ENCODE measurements around the gene GREB1. TPM values are rescaled to one million over a fixed set of nuclear protein-coding genes. Genes with fewer than 3 reads are reported as not detected.

The GREB1 gene
- total RNA-seq, 1 experiment from 2014 or later, result 0.62 TPM

DNA sequence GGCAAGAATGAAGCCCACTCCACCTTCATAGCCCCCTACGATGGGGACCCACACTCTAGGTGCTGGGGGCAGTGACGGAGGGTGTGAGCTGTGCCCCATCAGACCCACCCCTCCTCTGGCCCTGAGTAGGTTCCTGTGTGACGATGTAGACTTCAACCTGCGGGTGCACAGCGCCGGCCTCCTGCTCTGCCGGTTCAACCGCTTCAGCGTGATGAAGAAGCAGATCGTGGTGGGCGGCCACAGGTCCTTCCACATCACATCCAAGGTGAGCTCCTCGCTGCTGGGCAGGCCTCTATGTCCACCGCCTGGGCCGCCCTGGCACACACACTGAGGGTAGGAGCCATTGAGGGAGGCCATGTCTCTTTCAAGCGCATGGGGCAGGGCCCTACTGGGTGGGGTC, 101.3 kb downstream of the GREB1 start:
- TF ChIP-seq EZH2phosphoT487 (IDR thresholded peaks at IDR 0.05; ENCODE audit: borderline replicate concordance, low read length) (no peak), EZH2 (IDR thresholded peaks at IDR 0.05; ENCODE audit: low read length, unreplicated experiment) (no peak)
- TF ChIP-seq, protein P1, sequence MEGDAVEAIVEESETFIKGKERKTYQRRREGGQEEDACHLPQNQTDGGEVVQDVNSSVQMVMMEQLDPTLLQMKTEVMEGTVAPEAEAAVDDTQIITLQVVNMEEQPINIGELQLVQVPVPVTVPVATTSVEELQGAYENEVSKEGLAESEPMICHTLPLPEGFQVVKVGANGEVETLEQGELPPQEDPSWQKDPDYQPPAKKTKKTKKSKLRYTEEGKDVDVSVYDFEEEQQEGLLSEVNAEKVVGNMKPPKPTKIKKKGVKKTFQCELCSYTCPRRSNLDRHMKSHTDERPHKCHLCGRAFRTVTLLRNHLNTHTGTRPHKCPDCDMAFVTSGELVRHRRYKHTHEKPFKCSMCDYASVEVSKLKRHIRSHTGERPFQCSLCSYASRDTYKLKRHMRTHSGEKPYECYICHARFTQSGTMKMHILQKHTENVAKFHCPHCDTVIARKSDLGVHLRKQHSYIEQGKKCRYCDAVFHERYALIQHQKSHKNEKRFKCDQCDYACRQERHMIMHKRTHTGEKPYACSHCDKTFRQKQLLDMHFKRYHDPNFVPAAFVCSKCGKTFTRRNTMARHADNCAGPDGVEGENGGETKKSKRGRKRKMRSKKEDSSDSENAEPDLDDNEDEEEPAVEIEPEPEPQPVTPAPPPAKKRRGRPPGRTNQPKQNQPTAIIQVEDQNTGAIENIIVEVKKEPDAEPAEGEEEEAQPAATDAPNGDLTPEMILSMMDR (conservative IDR thresholded peaks at IDR 0.05; ENCODE audit: low read depth, low read length), result no peak
- CTCF ChIA-PET, result no interaction called here
- Histone ChIP-seq H3K36me3 (ENCODE audit: low read depth, low read length) (no peaks in the 10 kb centered on the region), H3K9ac (ENCODE audit: low read length) (no peak overlapping the region), H4K20me1 (ENCODE audit: low read length) (no peaks in the 10 kb centered on the region), H2AFZ (ENCODE audit: low read length) (no peak overlapping the region), H3K9me2 (replicated peaks; ENCODE audit: low read length) (no peaks in the 10 kb centered on the region), H3K4me3 (ENCODE audit: low read length) (no peak overlapping the region), H3K79me2 (ENCODE audit: low read length) (no peaks in the 10 kb centered on the region), H3K4me1 (ENCODE audit: insufficient read depth, low read length) (no peaks in the 10 kb centered on the region), H3F3A (ENCODE audit: low read length, unreplicated experiment) (no peaks in the 10 kb centered on the region), H3K9me3 (ENCODE audit: low read length) (no peaks in the 10 kb centered on the region), H3K27me3 (ENCODE audit: low read length) (peaks cover 14% of the 10 kb centered on the region), H3K4me2 (ENCODE audit: low read length) (no peak overlapping the region), H3K27ac (ENCODE audit: low read length) (no peak overlapping the region)
- no TSS peak for BruUV-seq (replicated peaks)
- no peak for DNase-seq
- POLR2A ChIA-PET (ENCODE audit: unreplicated experiment), result no interaction called here
- intact Hi-C loops (cut with micrococcal nuclease), result no loop called here
- no peak for ATAC-seq

DNA sequence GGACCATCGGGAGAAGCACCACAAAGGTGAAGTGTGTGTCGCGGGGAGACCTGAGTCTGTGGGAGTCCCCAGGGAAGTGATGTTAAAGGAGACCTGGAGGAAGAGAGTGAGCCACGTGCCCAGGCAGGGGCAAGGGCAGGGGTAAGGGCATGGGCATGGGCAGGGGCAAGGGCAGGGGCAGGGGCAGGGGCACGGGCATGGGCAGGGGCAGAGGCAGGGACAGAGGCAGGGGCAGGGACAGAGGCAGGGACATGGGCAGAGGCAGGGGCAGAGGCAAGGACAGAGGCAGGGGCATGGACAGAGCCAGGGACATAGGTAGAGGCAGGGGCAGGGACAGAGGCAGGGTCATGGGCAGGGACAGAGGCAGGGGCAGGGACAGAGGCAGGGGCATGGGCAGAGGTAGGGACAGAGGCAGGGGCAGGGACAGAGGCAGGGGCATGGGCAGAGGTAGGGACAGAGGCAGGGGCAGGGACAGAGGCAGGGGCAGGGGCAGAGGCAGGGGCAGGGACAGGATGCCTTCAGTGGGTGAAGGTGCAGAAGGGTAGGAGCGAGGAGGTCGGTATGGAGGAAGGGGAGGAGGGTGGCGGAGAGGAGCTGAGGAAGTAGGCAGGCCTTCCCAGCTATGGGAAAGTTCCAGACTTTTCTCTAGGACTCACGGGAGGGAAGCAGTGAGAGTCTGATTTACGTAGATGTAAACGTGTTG, 102.9 kb downstream of the GREB1 start:
- CTCF ChIA-PET, result no interaction called here
- ATAC-seq, result no peak
- no peak overlapping the region for H3K4me3 ChIP-seq (ENCODE audit: low read length)
- H2AFZ ChIP-seq (ENCODE audit: low read length), result no peak overlapping the region
- no peaks in the 10 kb centered on the region for H3K9me3 ChIP-seq (ENCODE audit: low read length)
- H4K20me1 ChIP-seq (ENCODE audit: low read length), result no peaks in the 10 kb centered on the region
- no peaks in the 10 kb centered on the region for H3K79me2 ChIP-seq (ENCODE audit: low read length)
- no peak overlapping the region for H3K4me2 ChIP-seq (ENCODE audit: low read length)
- TF ChIP-seq EZH2phosphoT487 (IDR thresholded peaks at IDR 0.05; ENCODE audit: borderline replicate concordance, low read length), result no peak
- TF ChIP-seq EZH2 (IDR thresholded peaks at IDR 0.05; ENCODE audit: low read length, unreplicated experiment), result no peak
- TF ChIP-seq, protein P1 (conservative IDR thresholded peaks at IDR 0.05; ENCODE audit: low read depth, low read length), result no peak
- H3K27me3 ChIP-seq (ENCODE audit: low read length), result peaks cover 14% of the 10 kb centered on the region
- no peaks in the 10 kb centered on the region for H3K4me1 ChIP-seq (ENCODE audit: insufficient read depth, low read length)
- no peak for DNase-seq
- intact Hi-C loops (cut with micrococcal nuclease), result no loop called here
- no peaks in the 10 kb centered on the region for H3K36me3 ChIP-seq (ENCODE audit: low read depth, low read length)
- H3K27ac ChIP-seq (ENCODE audit: low read length), result no peak overlapping the region
- no peak overlapping the region for H3K9ac ChIP-seq (ENCODE audit: low read length)
- POLR2A ChIA-PET (ENCODE audit: unreplicated experiment), result no interaction called here
- no peaks in the 10 kb centered on the region for H3F3A ChIP-seq (ENCODE audit: low read length, unreplicated experiment)
- H3K9me2 ChIP-seq (replicated peaks; ENCODE audit: low read length), result no peaks in the 10 kb centered on the region
- BruUV-seq (replicated peaks), result no TSS peak

DNA sequence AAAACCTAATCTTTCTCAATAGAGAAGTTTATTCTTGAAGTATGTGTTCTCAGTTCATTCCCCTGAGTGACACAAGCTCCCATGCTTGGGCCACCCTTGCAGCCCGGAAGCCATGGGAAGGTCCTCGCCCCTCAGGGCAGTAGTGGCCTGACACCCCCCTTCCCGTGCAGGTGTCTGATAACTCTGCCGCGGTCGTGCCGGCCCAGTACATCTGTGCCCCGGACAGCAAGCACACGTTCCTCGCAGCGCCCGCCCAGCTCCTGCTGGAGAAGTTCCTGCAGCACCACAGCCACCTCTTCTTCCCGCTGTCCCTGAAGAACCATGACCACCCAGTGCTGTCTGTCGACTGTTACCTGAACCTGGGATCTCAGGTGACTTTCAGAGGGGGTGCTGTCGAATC, 103.7 kb downstream of the GREB1 start:
- Histone ChIP-seq H3K9me2 (replicated peaks; ENCODE audit: low read length) (no peaks in the 10 kb centered on the region), H3K79me2 (ENCODE audit: low read length) (no peaks in the 10 kb centered on the region), H2AFZ (ENCODE audit: low read length) (no peak overlapping the region), H3K4me2 (ENCODE audit: low read length) (no peak overlapping the region), H3K27me3 (ENCODE audit: low read length) (peaks cover 14% of the 10 kb centered on the region), H3K4me1 (ENCODE audit: insufficient read depth, low read length) (no peaks in the 10 kb centered on the region), H3K27ac (ENCODE audit: low read length) (no peak overlapping the region), H3K36me3 (ENCODE audit: low read depth, low read length) (no peaks in the 10 kb centered on the region), H3K9me3 (ENCODE audit: low read length) (no peaks in the 10 kb centered on the region), H3K9ac (ENCODE audit: low read length) (no peak overlapping the region), H3F3A (ENCODE audit: low read length, unreplicated experiment) (no peaks in the 10 kb centered on the region), H3K4me3 (ENCODE audit: low read length) (no peak overlapping the region), H4K20me1 (ENCODE audit: low read length) (no peaks in the 10 kb centered on the region)
- ChIA-PET CTCF (no interaction called here), POLR2A (ENCODE audit: unreplicated experiment) (interaction anchor here (0.7 kb wide), 1 partner anchor 46 kb away, joined by 4 read pairs; no protein-coding TSS in a partner anchor)
- BruUV-seq (replicated peaks), result no TSS peak
- TF ChIP-seq EZH2 (IDR thresholded peaks at IDR 0.05; ENCODE audit: low read length, unreplicated experiment) (no peak), EZH2phosphoT487 (IDR thresholded peaks at IDR 0.05; ENCODE audit: borderline replicate concordance, low read length) (no peak)
- TF ChIP-seq, protein P1 (conservative IDR thresholded peaks at IDR 0.05; ENCODE audit: low read depth, low read length), result no peak
- ATAC-seq (no peak), DNase-seq (no peak)
- intact Hi-C loops (cut with micrococcal nuclease), result no loop called here
